AG09319 (cell line): Measurements from ENCODE around the gene DPYD.

Experiments used
- DNase-seq: peaks from one replicate; pipeline ENCODE4 v3.0.0-alpha.2; 2010; ENCODE audit warnings: low read depth; ENCODE audit errors: extremely low read depth
- CTCF ChIP-seq: IDR thresholded peaks from 2 replicates; pipeline ENCODE4 v1.5.1; 2011; ENCODE audit warnings: low read depth, mild to moderate bottlenecking, inconsistent platforms, low read length, moderate library complexity

The DPYD gene

GRCh38 chr1:97893844-97894243, 27.0 kb downstream of the DPYD start:
- no peak for DNase-seq
- no peak for TF ChIP-seq CTCF

GRCh38 chr1:97886199-97886598, 34.6 kb downstream of the DPYD start:
- TF ChIP-seq CTCF: no peak
- no peak for DNase-seq

- no peak for TF ChIP-seq CTCF
- DNase-seq: no peak
These were observed 37.0 kb downstream of the DPYD start for GRCh38 chr1:97883823-97884222.

- TF ChIP-seq CTCF: no peak
- no peak for DNase-seq
These were observed 43.5 kb downstream of the DPYD start for GRCh38 chr1:97877307-97877706.

- no peak for DNase-seq
- TF ChIP-seq CTCF: no peak
These were observed 44.8 kb downstream of the DPYD start for GRCh38 chr1:97875996-97876395.

DNA sequence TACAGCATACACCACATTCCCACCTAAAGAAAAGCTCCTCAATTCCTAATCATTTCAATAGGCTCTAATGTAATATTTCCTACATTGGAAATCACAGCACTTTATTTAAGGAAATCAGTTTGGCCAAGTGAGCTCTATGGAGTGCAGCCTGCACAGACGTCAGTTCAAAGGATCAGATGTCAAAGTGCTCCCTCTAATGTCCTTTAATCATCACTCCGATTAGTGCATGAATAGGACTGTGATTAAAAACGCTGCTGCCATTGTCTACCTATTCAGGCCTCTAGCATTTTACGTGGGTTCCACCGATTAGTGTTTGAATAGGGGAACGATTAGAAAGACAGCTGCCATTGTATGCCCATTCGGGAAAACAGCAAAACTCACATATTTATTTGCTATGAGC, 50.2 kb downstream of the DPYD start:
- no peak for DNase-seq
- no peak for TF ChIP-seq CTCF

GRCh38 chr1:97869441-97869840, 51.4 kb downstream of the DPYD start:
- TF ChIP-seq CTCF: no peak
- DNase-seq: no peak
